Endothelial cell of umbilical vein (primary cell): ENCODE results near the gene MACROD2. TPM values are rescaled to one million over a fixed set of nuclear protein-coding genes. Genes with fewer than 3 reads are reported as not detected.

Experiments used
- BruUV-seq: library from RNA; stranded (reverse); fragments of 400-500 nt; replicated peaks from 2 replicates; lab custom pipeline; 2021; lab: Mats Ljungman, UMichigan
- CTCF ChIA-PET: fragments of 300-600, 350-600 bp; sonication (Branson Sonifier 250); formaldehyde crosslinking; loops from one replicate; lab custom pipeline; 2021; ENCODE audit warnings: antibody characterized with exemption, inconsistent platforms; lab: Charles Lee
- POLR2A ChIA-PET: fragments of 300-600, 350-600 bp; sonication (Branson Sonifier 250); formaldehyde crosslinking; loops from one replicate; lab custom pipeline; 2021; ENCODE audit warnings: antibody characterized with exemption, inconsistent platforms; lab: Charles Lee
- DNase-seq: peaks from one replicate; pipeline ENCODE4 v3.0.0-alpha.2; 2011; ENCODE audit warnings: low read depth, low spot score
- FAIRE-seq: peaks from 2 replicates; lab custom pipeline; 2011; peaks lifted over from hg19 to GRCh38; lab: Jason Lieb, UNC
- H2AFZ ChIP-seq: 2 replicates; pipeline ENCODE4 v1.6.0; 2012; ENCODE audit warnings: low read depth, low read length, control low read depth, inconsistent platforms
- H3K27ac ChIP-seq: 2 replicates; pipeline ENCODE4 v1.5.1; 2011; ENCODE audit warnings: low read depth, mild to moderate bottlenecking, control low read depth, low read length, moderate library complexity; ENCODE audit not compliant: insufficient read depth
- H3K27me3 ChIP-seq, 2 experiments: 2 replicates each; pipeline versions ENCODE4 v1.6.0 to v1.6.1; 2011; ENCODE audit warnings: low read length in 2 of 2, mixed read lengths in 1 of 2; ENCODE audit not compliant: control insufficient read depth in 2 of 2, insufficient read depth in 2 of 2
- H3K36me3 ChIP-seq, 2 experiments: 2 replicates in 1 of 2; 3 replicates in 1 of 2; pipeline ENCODE4 v1.5.1; 2011; ENCODE audit warnings: low read length in 2 of 2, mild to moderate bottlenecking in 1 of 2, moderate library complexity in 1 of 2; ENCODE audit not compliant: control insufficient read depth in 2 of 2, insufficient read depth in 2 of 2; ENCODE audit errors: extremely low read depth in 1 of 2
- H3K4me1 ChIP-seq: 3 replicates; pipeline ENCODE4 v1.5.1; 2011; ENCODE audit warnings: mild to moderate bottlenecking, low read length; ENCODE audit not compliant: control insufficient read depth, insufficient read depth; ENCODE audit errors: extremely low read depth
- H3K4me2 ChIP-seq: 2 replicates; pipeline ENCODE4 v1.6.1; 2011; ENCODE audit warnings: low read length, control low read depth, mixed read lengths; ENCODE audit not compliant: insufficient read depth
- H3K4me3 ChIP-seq, 3 experiments: fragments of 200-600 bp in 1 of 3; sonication (generic), shearing (Covaris generic) in 1 of 3; replicated peaks in 1 of 3; 2 replicates each; pipeline ENCODE4 v1.5.1; 2011 to 2016; ENCODE audit warnings: control low read depth in 3 of 3, low read length in 3 of 3, mild to moderate bottlenecking in 2 of 3, inconsistent platforms in 1 of 3, low read depth in 1 of 3, moderate library complexity in 1 of 3; ENCODE audit not compliant: insufficient read depth in 1 of 3
- H3K79me2 ChIP-seq: 2 replicates; pipeline ENCODE4 v1.6.0; 2012; ENCODE audit warnings: low read length, inconsistent platforms; ENCODE audit not compliant: control insufficient read depth, insufficient read depth
- H3K9ac ChIP-seq: replicated peaks from 2 replicates; pipeline ENCODE3; 2011; ENCODE audit warnings: low read length, control low read depth; ENCODE audit not compliant: insufficient read depth; ENCODE audit errors: extremely low read depth
- H3K9me1 ChIP-seq: replicated peaks from 3 replicates; pipeline ENCODE4 v1.6.0; 2011; ENCODE audit warnings: mild to moderate bottlenecking, low read length; ENCODE audit not compliant: control insufficient read depth, insufficient read depth; ENCODE audit errors: extremely low read depth
- H3K9me3 ChIP-seq: replicated peaks from 2 replicates; pipeline ENCODE4 v1.5.1; 2012; ENCODE audit warnings: low read length, inconsistent platforms; ENCODE audit not compliant: control insufficient read depth, insufficient read depth
- H4K20me1 ChIP-seq: replicated peaks from 2 replicates; pipeline ENCODE3; 2011; ENCODE audit warnings: mild to moderate bottlenecking, low read length; ENCODE audit not compliant: control insufficient read depth, insufficient read depth; ENCODE audit errors: extremely low read depth
- CTCF ChIP-seq, 2 donors: IDR thresholded peaks; 1 replicate in 1 of 2; 2 replicates in 1 of 2; pipeline ENCODE4 v1.5.1; 2011; ENCODE audit warnings: low read length in 2 of 2, mild to moderate bottlenecking in 2 of 2, moderate library complexity in 2 of 2, control low read depth in 1 of 2, inconsistent platforms in 1 of 2, low read depth in 1 of 2; ENCODE audit not compliant: insufficient read depth in 1 of 2; ENCODE audit errors: extremely low read depth in 1 of 2
- EZH2 ChIP-seq: IDR thresholded peaks from 2 replicates; pipeline ENCODE4 v1.6.1; 2012; ENCODE audit warnings: borderline replicate concordance, low read depth, mild to moderate bottlenecking, moderate library complexity, low read length, inconsistent platforms; ENCODE audit not compliant: severe bottlenecking
- FOS ChIP-seq: IDR thresholded peaks from 2 replicates; pipeline ENCODE4 v1.6.1; 2011; ENCODE audit warnings: mild to moderate bottlenecking, low read length, moderate library complexity, borderline replicate concordance; ENCODE audit not compliant: insufficient read depth
- GATA2 ChIP-seq: IDR thresholded peaks from 2 replicates; pipeline ENCODE4 v1.7.0; 2011; ENCODE audit warnings: low read depth, mild to moderate bottlenecking, moderate library complexity, mixed read lengths, low read length; ENCODE audit not compliant: insufficient read length, insufficient read depth
- JUN ChIP-seq: IDR thresholded peaks from 2 replicates; pipeline ENCODE4 v1.6.1; 2011; ENCODE audit warnings: borderline replicate concordance, low read depth; ENCODE audit not compliant: insufficient read length, insufficient read depth
- MAX ChIP-seq: IDR thresholded peaks from 2 replicates; pipeline ENCODE4 v1.6.1; 2011; ENCODE audit not compliant: insufficient read depth, insufficient read length
- MYC ChIP-seq: IDR thresholded peaks from one replicate; pipeline ENCODE4 v1.6.1; 2011; ENCODE audit warnings: mild to moderate bottlenecking, low read depth, low read length
- POLR2A ChIP-seq: IDR thresholded peaks from 2 replicates; pipeline ENCODE4 v1.6.1; 2012; ENCODE audit warnings: low read depth, mild to moderate bottlenecking, control low read depth, low read length
- POLR2AphosphoS5 ChIP-seq: IDR thresholded peaks from 2 replicates; pipeline ENCODE4 v1.6.1; 2012; ENCODE audit warnings: low read depth, mild to moderate bottlenecking, control low read depth, low read length, moderate library complexity; ENCODE audit not compliant: insufficient read depth
- dilution Hi-C: fragments of 300-500 bp; cut with MboI; formaldehyde crosslinking; loops from one replicate; pipeline ENCODE4 v1.15.0; 2019; ENCODE audit warnings: low sequenced_read_pairs; ENCODE audit not compliant: extremely low pct_ligation_motif_present
- intact Hi-C: fragments of 100-400 bp; cut with micrococcal nuclease; formaldehyde crosslinking; loops from one replicate; pipeline ENCODE4 v1.10.0; 2022
- polyA plus RNA-seq, 4 experiments: library from polyadenylated mRNA; depleted of rRNA in 3 of 4; stranded (reverse) in 3 of 4; unstranded in 1 of 4; fragments of >200 nt; gene quantifications; 2 replicates each; pipeline versions ENCODE4 v1.2.1 to v1.2.3, GENCODE V29; 2011 to 2012; ENCODE audit warnings: missing spikeins in 1 of 4
- total RNA-seq: library from RNA; stranded (reverse); gene quantifications from 2 replicates; pipeline ENCODE4 v1.2.3, GENCODE V29; 2021

Gene MACROD2
- total and polyA plus RNA-seq, 2 donors (not counting 3 experiments of a cell fraction or from before 2014, with no cell fraction given), result 0.11 to 0.73 TPM

GRCh38 chr20:14956538-14956937, 961.2 kb downstream of the MACROD2 start:
- no peak overlapping the region for H3K9ac ChIP-seq
- ChIA-PET CTCF (no interaction called here), POLR2A (no interaction called here)
- peaks cover 13% of the 10 kb centered on the region for H3K4me1 ChIP-seq
- no peaks in the 10 kb centered on the region for H3K36me3 ChIP-seq
- no peak for TF ChIP-seq POLR2A
- TF ChIP-seq GATA2, result no peak
- no peak for TF ChIP-seq FOS
- H3K9me3 ChIP-seq, result no peaks in the 10 kb centered on the region
- H3K4me2 ChIP-seq, result no peak overlapping the region
- no peaks in the 10 kb centered on the region for H3K9me1 ChIP-seq
- intact Hi-C loops, result no loop called here
- FAIRE-seq (no peak), DNase-seq (no peak)
- H3K27me3 ChIP-seq, result no peaks in the 10 kb centered on the region
- H3K27ac ChIP-seq, result no peak overlapping the region
- no peak overlapping the region for H2AFZ ChIP-seq
- no peaks in the 10 kb centered on the region for H4K20me1 ChIP-seq
- no peaks in the 10 kb centered on the region for H3K79me2 ChIP-seq
- H3K4me3 ChIP-seq, result no peak overlapping the region
- no TSS peak for BruUV-seq
- dilution Hi-C loops, result no loop called here

GRCh38 chr20:14957402-14957801, 962.1 kb downstream of the MACROD2 start:
- H3K36me3 ChIP-seq, result no peaks in the 10 kb centered on the region
- no peak overlapping the region for H3K27ac ChIP-seq
- H3K9ac ChIP-seq, result no peak overlapping the region
- peaks cover 5% of the 10 kb centered on the region for H3K4me1 ChIP-seq
- BruUV-seq, result no TSS peak
- no peaks in the 10 kb centered on the region for H3K27me3 ChIP-seq
- H2AFZ ChIP-seq, result no peak overlapping the region
- FAIRE-seq (no peak), DNase-seq (no peak)
- H4K20me1 ChIP-seq, result no peaks in the 10 kb centered on the region
- no peaks in the 10 kb centered on the region for H3K9me3 ChIP-seq
- no peaks in the 10 kb centered on the region for H3K79me2 ChIP-seq
- no peak overlapping the region for H3K4me3 ChIP-seq
- intact Hi-C loops (no loop called here), dilution Hi-C loops (no loop called here)
- no peak for TF ChIP-seq POLR2A
- TF ChIP-seq MAX, result no peak
- TF ChIP-seq GATA2, result no peak
- TF ChIP-seq POLR2AphosphoS5, result no peak
- TF ChIP-seq CTCF (IDR thresholded peaks at IDR 0.05; ENCODE audit: extremely low read depth in 1 of 2, insufficient read depth in 1 of 2, low read depth in 1 of 2, low read length in 2 of 2), result no peak
- TF ChIP-seq JUN, result no peak
- TF ChIP-seq FOS, result no peak
- no peak for TF ChIP-seq MYC
- TF ChIP-seq EZH2, result no peak
- CTCF ChIA-PET, result interaction anchor here (0.6 to 1.2 kb wide), 2 partner anchors 10 to 21 kb away, joined by 3 read pairs; no protein-coding TSS in a partner anchor
- no peaks in the 10 kb centered on the region for H3K9me1 ChIP-seq
- H3K4me2 ChIP-seq, result no peak overlapping the region
- POLR2A ChIA-PET, result no interaction called here
